ENCODE data around the gene MT1F.
A peak's percentile ranks its signal among the peaks of the same experiment; 100 is the strongest.
"Not testable (repeated sequence)": the region's sequence is repeated elsewhere in the genome, so short reads cannot be mapped to it uniquely, and the experiment has no call there.

MT1F gene

GRCh38 chr16:56645838-56646237 lies 11.9 kb upstream of the MT1F start:
- no peak for DNase-seq

DNA sequence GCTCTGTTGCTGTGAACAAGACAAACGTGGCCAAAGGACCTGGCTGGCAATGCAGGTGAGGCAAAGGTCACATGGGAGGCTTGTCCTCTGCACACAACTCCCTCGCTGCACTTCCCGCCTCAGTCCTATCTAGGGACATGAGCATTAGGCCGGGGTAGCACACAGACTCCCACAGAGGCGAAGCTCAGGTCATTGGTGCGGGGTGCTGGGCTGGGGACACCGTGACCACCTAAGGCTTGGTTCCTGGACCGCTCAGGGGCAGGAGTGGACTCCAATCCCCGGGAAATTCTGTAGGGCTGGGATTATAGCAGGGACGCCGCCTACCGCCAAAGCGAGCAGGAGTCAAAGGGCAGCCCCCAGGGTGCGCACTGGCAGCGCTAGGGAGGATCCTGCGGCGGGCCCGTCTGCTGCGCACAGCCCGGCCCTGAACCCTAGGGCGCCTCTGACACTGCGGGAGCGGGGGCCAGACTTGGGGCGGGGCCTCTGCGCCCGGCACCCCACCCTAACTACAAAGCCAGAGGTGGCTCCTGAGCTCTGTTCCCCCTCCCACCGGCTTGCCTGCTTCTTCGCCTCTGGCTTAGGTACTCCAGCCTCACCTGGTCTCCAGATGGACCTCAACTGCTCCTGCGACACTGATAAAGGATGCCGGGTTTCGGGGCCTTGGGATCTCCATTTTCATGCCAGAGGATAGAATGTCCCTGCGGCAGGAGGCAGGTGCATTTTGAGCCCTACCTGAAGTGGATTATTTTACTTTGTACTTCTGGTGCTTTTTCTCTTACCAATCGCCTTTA lies 9.9 kb upstream of the MT1F start:
- no peak for DNase-seq

GRCh38 chr16:56649271-56649670 lies 8.5 kb upstream of the MT1F start:
- no peak for DNase-seq

DNA sequence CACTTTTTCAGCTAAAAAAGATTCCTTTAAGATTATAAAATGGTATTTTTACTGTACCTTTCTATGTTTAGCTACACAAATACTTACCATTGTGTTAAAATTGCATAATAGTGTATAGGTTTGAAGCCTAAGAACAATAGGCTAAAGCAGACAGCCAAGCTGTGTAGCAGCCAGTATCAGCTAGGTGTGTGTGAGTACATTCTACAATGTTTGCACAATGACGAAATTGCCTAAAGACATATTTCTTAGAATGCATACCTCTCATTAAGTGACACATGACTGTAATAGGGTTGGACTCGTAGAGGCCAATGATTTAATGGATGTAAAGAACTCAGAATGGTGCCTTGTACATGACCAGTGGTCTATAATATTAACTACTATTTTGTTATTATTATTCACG lies 7.9 kb upstream of the MT1F start:
- no peak for DNase-seq

GRCh38 chr16:56651586-56651985 lies 6.2 kb upstream of the MT1F start, which contains the start of gene MT1B:
TSS of gene MT1B (plus strand) at chr16:56651886. CDS start at chr16:56651954, 68 bp downstream.
- no peak for DNase-seq

GRCh38 chr16:56652600-56652999 lies 5.2 kb upstream of the MT1F start:
- DNase-seq: no peak

GRCh38 chr16:56653218-56653617 lies 4.5 kb upstream of the MT1F start:
- DNase-seq: no peak

DNA sequence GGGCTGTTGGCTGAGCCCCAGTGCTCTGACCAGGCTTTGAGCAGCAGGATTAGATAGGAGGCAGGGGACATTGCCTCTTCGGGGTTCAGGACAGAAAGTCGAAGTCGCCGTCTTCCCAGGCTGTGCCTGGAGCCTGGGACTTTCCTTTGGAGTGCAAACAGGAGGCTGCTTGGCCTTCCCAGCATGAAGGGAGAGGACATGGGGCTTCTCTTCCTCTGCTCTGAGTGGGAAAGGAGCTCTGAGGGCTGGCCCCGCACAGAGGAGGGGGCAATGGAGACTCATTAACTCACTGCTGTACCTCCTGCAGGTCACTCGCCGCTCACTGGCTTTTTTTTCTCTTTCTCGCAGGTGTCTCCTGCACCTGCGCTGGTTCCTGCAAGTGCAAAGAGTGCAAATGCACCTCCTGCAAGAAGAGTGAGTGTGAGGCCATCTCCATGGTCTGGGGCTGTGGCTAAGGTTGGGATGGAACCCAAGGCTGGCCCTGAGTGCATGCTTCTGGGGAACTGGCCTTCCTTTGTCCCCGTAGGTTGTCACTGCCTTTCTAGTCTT lies 642 bp downstream of the MT1F start:
- DNase-seq: no peak

DNA sequence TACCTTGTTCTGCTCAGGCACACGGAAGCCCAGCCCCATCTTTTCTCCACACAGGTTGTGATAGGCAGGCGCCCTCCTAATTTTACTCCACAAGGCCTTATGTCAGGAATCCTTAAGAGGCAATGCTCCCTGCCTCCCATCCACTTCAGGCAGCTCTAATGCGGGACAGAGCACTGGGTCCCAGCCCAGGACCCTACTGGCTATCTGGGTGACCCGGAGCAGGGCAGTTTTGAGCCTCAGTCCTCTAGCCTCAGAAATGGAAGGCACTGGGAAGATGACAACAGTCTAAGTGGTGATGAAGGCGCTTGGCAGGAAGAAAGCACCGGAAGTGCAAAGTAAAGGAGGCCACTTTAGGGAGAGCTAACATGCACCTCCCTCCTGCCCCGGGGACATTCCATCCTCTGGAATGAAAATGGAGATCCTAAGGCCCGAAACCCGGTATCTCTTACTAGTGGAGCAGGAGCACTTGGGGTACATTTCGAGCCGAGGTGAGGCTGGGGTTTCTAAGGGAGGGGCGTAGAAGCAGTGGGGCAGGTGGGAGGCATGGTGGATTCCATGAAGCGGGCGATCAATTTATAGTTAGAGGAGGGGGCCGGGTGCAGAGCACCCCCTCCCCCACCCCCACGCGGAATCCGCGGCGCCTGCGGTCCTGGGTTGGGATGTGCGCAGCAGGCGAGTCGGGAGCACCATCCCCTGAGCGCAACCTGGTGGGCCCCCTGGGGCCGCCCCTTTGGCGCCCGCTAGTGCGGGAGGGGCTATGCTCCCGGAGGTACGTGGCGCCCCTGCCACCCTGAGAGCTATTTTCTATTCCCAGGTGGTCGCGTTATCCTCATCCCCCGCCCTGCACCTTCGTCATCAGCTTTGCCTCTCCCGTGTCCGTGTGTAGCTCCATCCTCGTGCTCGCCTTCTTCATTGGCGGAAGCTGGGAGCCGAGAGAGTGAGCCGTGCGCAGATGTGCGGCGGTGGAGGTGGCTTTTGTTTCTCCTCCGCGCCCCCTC lies 4.9 kb downstream of the MT1F start:
- no peak for DNase-seq

- DNase-seq: no peak
Observed at GRCh38 chr16:56664506-56664905, 6.7 kb downstream of the MT1F start.

DNA sequence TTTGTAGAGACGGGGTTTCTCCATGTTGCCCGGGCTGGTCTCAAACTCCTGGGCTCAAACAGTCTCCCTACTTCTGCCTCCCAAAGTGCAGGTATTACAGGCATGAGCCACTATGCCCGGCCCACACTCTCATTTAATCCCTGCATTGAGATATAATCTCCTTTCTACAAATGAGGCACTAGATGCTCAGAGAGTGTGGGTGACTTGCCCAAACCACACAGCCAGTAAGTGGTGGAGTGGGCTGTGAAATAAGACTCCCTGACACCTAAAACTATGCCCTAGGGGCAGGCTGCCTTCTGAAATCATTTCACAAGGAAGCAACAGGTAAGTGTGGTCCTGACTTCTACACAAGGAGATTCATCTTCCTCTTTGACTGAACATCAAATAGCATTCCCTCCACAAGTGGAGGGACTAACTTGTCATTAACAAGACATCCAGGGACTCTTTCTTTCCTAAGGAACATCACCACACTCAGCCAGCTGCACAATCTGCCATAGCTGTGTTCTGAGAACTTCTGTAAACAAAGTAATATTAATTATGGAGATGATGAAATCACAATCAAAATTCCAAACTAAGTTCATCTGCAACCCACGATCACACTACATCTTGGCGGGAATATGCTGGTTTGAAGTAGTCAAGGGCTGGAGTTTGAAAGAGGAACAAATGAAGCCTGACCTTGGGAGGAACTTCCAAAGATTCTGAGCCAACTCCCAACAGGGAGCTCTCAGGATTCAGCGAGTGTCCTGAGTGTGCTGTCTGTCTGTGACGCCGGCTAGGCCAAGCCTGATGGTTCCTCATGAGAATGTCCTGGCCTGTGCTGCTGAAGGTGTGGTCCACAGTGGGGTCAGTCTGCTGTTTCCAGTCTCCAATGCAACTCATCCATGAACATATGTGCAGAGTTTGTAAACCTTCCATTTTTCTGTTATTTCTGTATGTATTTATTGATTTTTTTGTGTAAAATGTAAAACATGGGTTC lies 7.8 kb downstream of the MT1F start:
- not testable (repeated sequence) for DNase-seq

DNA sequence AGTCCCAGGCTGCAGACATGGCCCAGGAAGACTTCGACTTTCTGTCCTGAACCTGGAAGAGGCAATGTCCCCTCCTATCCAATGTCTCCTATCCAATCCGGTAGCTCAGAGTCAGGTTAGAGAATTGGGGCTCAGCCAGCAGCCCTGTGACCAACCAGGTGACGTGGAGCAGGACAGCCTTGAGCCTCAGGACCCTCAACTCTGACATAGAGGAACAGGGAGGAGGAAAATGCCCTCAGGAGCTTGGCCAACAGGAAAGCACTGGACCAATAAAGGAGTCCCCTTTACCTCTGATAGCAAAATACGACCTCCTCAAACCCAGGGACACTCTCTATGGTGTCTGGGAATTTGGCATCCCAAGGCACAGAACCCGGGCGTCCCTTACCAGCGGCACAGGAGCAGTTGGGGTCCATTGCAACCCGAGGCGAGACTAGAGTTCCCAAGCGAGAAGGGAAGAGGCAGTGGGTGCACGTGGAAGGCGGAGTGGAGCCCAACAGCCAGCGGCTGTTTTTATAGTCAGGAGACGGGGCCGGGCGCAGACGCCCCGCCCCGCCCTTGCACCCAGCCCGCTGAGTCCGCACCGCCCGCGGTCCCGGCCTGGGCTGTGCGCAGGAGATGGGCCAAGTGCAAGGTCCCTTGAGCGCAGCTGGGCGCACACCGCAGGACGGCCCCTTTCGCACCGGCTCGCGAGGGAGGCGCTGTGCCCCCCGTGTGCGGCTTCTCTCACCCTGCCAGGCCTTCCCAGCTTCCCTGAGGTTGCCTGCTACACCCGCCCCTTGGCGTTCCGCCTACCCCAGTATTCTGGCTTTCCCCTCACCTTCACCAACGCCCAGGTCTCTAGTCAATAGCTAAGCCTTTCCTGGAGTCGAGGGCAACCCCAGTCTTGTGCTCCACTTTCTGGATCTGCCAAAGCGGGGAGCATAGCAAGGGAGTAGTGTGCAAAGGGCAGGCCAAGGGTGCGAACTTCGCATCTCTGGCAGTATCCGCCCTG lies 10.1 kb downstream of the MT1F start, which contains the start of gene MT1G:
MT1G (minus strand) TSS at position 485 of the 991 bp plus-strand sequence; CDS start at position 413, 72 bp downstream.
- DNase-seq: peak; percentile 81

GRCh38 chr16:56669005-56669839 lies 11.5 kb downstream of the MT1F start, which contains the start of gene MT1H:
TSS of gene MT1H (plus strand) at chr16:56669814. CDS start at chr16:56669885, 71 bp downstream.
- DNase-seq: peak; percentile 20

DNA sequence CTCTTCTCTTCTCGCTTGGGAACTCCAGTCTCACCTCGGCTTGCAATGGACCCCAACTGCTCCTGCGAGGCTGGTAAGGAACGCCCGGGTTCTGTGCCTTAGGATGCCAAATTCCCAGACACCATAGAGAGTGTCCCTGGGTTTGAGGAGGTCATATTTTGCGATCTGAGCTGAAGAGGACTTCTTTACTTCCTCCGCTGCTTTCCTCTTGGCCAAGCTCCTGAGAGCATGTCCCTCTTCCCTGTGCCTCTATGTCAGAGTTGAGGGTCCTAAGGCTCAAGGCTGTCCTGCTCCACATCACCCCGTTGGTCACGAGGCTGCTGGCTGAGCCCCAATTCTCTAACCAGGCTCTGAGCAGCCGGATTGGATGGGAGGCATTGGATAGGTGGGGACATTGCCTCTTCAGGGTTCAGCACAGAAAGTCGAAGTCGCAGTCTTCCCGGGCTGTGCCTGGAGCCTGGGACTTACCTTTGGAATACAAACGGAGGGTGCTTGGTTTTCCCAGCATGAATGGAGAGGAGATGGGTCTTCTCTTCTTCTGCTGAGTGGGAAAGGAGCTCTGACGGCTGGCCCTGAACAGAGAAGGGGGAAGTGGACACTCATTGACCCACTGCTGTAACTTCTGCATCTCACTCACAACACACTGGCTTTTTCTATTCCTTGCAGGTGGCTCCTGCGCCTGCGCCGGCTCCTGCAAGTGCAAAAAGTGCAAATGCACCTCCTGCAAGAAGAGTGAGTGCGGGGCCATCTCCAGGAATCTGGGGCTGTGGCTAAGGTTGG lies 12.3 kb downstream of the MT1F start:
- DNase-seq: peak; percentile 29

- no peak for DNase-seq
Observed at GRCh38 chr16:56670620-56670934, 12.8 kb downstream of the MT1F start.

DNA sequence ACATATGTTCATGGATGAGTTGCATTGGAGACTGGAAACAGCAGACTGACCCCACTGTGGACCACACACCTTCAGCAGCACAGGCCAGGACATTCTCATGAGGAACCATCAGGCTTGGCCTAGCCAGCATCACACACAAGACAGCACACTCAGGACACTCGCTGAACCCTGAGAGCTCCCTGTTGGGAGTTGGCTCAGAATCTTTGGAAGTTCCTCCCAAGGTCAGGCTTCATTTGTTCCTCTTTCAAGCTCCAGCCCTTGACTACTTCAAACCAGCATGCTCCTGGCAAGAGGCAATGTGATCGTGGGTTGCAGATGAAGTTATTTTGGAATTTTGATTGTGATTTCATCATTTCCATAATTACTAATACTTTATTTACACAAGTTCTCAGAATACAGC lies 13.9 kb downstream of the MT1F start:
- DNase-seq: peak; percentile 20

DNA sequence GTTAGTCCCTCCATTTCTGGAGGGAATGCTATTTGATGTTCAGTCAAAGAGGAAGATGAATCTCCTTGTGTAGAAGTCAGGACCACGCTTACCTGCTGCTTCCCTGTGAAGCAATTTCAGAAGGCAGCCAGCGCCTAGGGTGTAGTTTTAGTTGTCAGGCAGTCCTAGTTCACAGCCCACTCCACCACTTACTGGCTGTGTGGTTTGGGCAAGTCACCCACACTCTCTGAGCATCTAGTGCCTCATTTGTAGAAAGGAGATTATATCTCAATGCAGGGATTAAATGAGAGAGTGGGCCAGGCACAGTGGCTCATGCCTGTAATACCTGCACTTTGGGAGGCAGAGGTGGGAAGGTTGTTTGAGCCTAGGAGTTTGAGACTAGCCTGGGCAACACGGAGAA lies 14.4 kb downstream of the MT1F start:
- DNase-seq: not testable (repeated sequence)

- peak; percentile 25 for DNase-seq
Observed at GRCh38 chr16:56672761-56673536, 15.2 kb downstream of the MT1F start.

Data from MV-4-11 (cell line).